Activated B cell treated with CpG ODN at 0.5 μM for 24 hours (primary cell): ENCODE results near the gene TMEM17. TPM values are rescaled to one million over a fixed set of nuclear protein-coding genes. Genes with fewer than 3 reads are reported as not detected.

Source experiments
- ATAC-seq: fragments of 200-7000 bp; cut with Tn5 transposase; one replicate; pipeline ENCODE4 v1.10.0; 2021; ENCODE audit warnings: low read depth, mild to moderate bottlenecking, moderate library complexity
- CTCF ChIA-PET: fragments of 350-600 bp; sonication (Branson Sonifier 250); formaldehyde crosslinking; loops from one replicate; lab custom pipeline; 2021; ENCODE audit warnings: antibody characterized with exemption; lab: Charles Lee
- POLR2A ChIA-PET: fragments of 350-600 bp; sonication (Branson Sonifier 250); formaldehyde crosslinking; loops from one replicate; lab custom pipeline; 2021; ENCODE audit warnings: antibody characterized with exemption; lab: Charles Lee
- DNase-seq: peaks from one replicate; pipeline ENCODE4 v3.0.0; 2022
- H3K27ac Mint-ChIP-seq: one replicate; pipeline ENCODE4 v1.8.0; 2020; ENCODE audit warnings: mixed read lengths
- H3K27me3 Mint-ChIP-seq: one replicate; pipeline ENCODE4 v1.8.0; 2021; ENCODE audit warnings: mixed read lengths
- H3K36me3 Mint-ChIP-seq: one replicate; pipeline ENCODE4 v1.8.0; 2021; ENCODE audit warnings: low read depth, mixed read lengths
- H3K4me1 Mint-ChIP-seq: one replicate; pipeline ENCODE4 v1.8.0; 2021; ENCODE audit warnings: mixed read lengths
- H3K4me3 Mint-ChIP-seq: one replicate; pipeline ENCODE4 v1.8.0; 2020; ENCODE audit warnings: mild to moderate bottlenecking, mixed read lengths
- H3K9me3 Mint-ChIP-seq: one replicate; pipeline ENCODE4 v1.8.0; 2020; ENCODE audit warnings: mixed read lengths
- CTCF ChIP-seq: fragments of 200-600 bp; IDR thresholded peaks from one replicate; pipeline ENCODE4 v1.8.0; 2022; ENCODE audit warnings: antibody characterized with exemption, mild to moderate bottlenecking
- intact Hi-C: fragments of 100-400 bp; cut with micrococcal nuclease; formaldehyde crosslinking; loops from one replicate; pipeline ENCODE4 v1.15.1; 2024
- total RNA-seq: library from RNA; stranded (reverse); gene quantifications from 2 replicates; pipeline ENCODE4 v1.2.3, GENCODE V29; 2022

Gene TMEM17
- total RNA-seq, 1 donor from 2014 or later: not detected

DNA sequence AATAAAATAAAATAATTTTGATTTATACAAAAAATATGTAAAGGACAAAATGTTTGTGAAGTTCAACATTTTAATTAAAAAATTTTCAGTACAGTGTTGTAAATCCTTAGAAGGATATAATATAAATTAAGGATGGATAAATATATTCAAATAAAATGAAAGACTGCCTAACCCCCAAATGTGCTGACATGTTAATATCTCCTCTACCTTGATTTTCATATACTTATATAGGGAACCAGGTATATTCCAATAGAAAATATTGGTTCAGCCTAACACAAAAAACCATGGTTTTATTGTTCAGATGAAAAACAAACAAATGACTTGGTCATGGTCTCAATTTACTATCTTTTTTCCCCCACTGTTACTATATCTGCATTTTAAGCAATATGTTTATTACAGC, 7.3 kb downstream of the TMEM17 start:
- Mint-ChIP-seq H3K9me3 (no peaks in the 10 kb centered on the region), H3K27me3 (no peaks in the 10 kb centered on the region), H3K36me3 (no peaks in the 10 kb centered on the region), H3K4me1 (no peaks in the 10 kb centered on the region), H3K27ac (no peak overlapping the region), H3K4me3 (no peak overlapping the region)
- intact Hi-C loops: loop anchor here (5.0 kb wide), 1 partner anchor 401 kb away; no protein-coding TSS in a partner anchor
- POLR2A ChIA-PET: no interaction called here
- ATAC-seq: no peak
- no peak for TF ChIP-seq CTCF
- CTCF ChIA-PET: no interaction called here
- no peak for DNase-seq

- Mint-ChIP-seq H3K27me3 (no peaks in the 10 kb centered on the region), H3K4me3 (no peak overlapping the region), H3K27ac (no peak overlapping the region), H3K36me3 (no peaks in the 10 kb centered on the region), H3K9me3 (no peaks in the 10 kb centered on the region), H3K4me1 (no peaks in the 10 kb centered on the region)
- no peak for TF ChIP-seq CTCF
- ATAC-seq: no peak
- POLR2A ChIA-PET: no interaction called here
- CTCF ChIA-PET: no interaction called here
- intact Hi-C loops: loop anchor here (5.0 kb wide), 1 partner anchor 398 kb away; no protein-coding TSS in a partner anchor
- no peak for DNase-seq
Observed at GRCh38 chr2:62495761-62496160, 10.2 kb downstream of the TMEM17 start.

- DNase-seq: no peak
- Mint-ChIP-seq H3K27ac (no peak overlapping the region), H3K4me1 (no peaks in the 10 kb centered on the region), H3K36me3 (no peaks in the 10 kb centered on the region), H3K4me3 (no peak overlapping the region), H3K9me3 (no peaks in the 10 kb centered on the region), H3K27me3 (no peaks in the 10 kb centered on the region)
- CTCF ChIA-PET: no interaction called here
- POLR2A ChIA-PET: no interaction called here
- no peak for ATAC-seq
- TF ChIP-seq CTCF: no peak
- intact Hi-C loops: no loop called here
Observed at GRCh38 chr2:62492048-62492447, 13.9 kb downstream of the TMEM17 start.

- no peaks in the 10 kb centered on the region for H3K9me3 Mint-ChIP-seq
- DNase-seq (no peak), ATAC-seq (no peak)
- TF ChIP-seq CTCF: no peak
- CTCF ChIA-PET: no interaction called here
- no peaks in the 10 kb centered on the region for H3K36me3 Mint-ChIP-seq
- no peaks in the 10 kb centered on the region for H3K4me1 Mint-ChIP-seq
- no peak overlapping the region for H3K27ac Mint-ChIP-seq
- H3K4me3 Mint-ChIP-seq: no peak overlapping the region
- intact Hi-C loops: no loop called here
- no peaks in the 10 kb centered on the region for H3K27me3 Mint-ChIP-seq
- POLR2A ChIA-PET: no interaction called here
Observed at GRCh38 chr2:62489702-62490101, 16.3 kb downstream of the TMEM17 start.

GRCh38 chr2:62489162-62489561, 16.8 kb downstream of the TMEM17 start:
- intact Hi-C loops: no loop called here
- ATAC-seq (no peak), DNase-seq (no peak)
- H3K27ac Mint-ChIP-seq: no peak overlapping the region
- ChIA-PET POLR2A (no interaction called here), CTCF (no interaction called here)
- H3K36me3 Mint-ChIP-seq: no peaks in the 10 kb centered on the region
- no peaks in the 10 kb centered on the region for H3K9me3 Mint-ChIP-seq
- no peak overlapping the region for H3K4me3 Mint-ChIP-seq
- no peaks in the 10 kb centered on the region for H3K4me1 Mint-ChIP-seq
- peaks cover under 1% of the 10 kb centered on the region for H3K27me3 Mint-ChIP-seq
- TF ChIP-seq CTCF: no peak
